Adipose tissue (tissue), 3 donors: ENCODE data around the gene MATN1. TPM values are rescaled to one million over a fixed set of nuclear protein-coding genes. Genes with fewer than 3 reads are reported as not detected.

Experiments used
- H3K27ac ChIP-seq: one replicate; pipeline ENCODE4 v1.5.1; 2013; ENCODE audit warnings: low read depth, low read length
- WGBS, 3 donors: extraction: QIAGEN DNeasy Blood & Tissue Kit; methylation state at CpG; one replicate each; pipeline ENCODE4 v1.1.7; 2013; 5-methylcytosine and 5-hydroxymethylcytosine counted together
- polyA plus RNA-seq, 3 donors: library from polyadenylated mRNA; stranded (reverse); fragments of 200-250 nt; gene quantifications; one replicate each; pipeline ENCODE4 v1.2.3, GENCODE V29; 2013
- donor health status: healthy with polysubstance abuse.
- donor health status: Bipolar disorder and iron deficiency.
- donor health status: healthy.

Gene MATN1
- polyA plus RNA-seq, 3 donors = 0.09 to 0.21 TPM; not detected in 1

GRCh38 chr1:30679201-30679975 is 44.0 kb downstream of the MATN1 start:
- no peak overlapping the region for H3K27ac ChIP-seq
- 84 to 96% (median 89%) methylated on average over 2 of the region's 2 CpGs for WGBS, 3 donors

DNA sequence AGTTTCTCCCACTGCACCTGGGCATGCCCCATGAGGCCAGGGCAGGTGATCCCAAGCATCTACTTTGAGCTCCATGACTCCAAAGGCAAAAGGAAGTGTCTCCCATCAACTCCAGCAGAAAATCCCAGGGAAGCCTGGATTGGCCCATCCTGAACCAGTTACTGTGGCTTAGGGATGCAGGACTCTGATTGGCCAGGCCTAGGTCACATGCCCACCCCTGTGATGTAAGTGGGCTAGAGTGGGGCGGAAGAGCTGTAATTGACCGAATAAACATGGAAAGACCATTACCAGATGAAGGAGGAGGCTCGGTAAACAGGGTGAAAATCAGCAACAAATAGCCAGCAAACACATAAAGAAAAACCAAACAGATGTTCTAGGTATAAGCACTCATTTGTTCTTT is 45.2 kb downstream of the MATN1 start:
- WGBS, 3 donors = 47 to 73% (median 59%) methylated on average over 3 of the region's 3 CpGs
- no peak overlapping the region for H3K27ac ChIP-seq

DNA sequence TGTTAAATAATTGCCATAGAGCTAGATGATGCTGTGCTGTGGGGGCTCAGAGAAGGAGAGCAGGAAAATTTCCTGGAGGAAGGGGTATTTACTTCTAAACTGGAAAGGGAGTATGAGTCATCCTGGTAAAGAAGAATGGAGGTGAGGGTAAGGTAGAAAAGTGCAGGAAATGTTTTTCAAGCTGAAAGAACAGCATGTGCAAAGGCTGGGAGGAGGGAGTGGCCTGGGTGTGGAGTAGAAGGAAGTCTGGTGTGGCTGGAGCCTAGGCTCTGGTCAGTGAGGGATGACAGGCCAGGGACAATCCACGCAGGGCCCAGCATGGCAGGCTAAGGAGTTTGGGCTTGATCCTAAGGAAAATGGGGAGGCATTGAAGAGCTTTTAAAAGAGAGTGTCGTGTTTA is 45.9 kb downstream of the MATN1 start:
- no peak overlapping the region for H3K27ac ChIP-seq
- 78 to 86% (median 78%) methylated on average over 2 of the region's 2 CpGs for WGBS, 3 donors

GRCh38 chr1:30675761-30676160 is 47.6 kb downstream of the MATN1 start:
- 54 to 64% (median 61%) methylated on average over 2 of the region's 2 CpGs for WGBS, 3 donors
- no peak overlapping the region for H3K27ac ChIP-seq

DNA sequence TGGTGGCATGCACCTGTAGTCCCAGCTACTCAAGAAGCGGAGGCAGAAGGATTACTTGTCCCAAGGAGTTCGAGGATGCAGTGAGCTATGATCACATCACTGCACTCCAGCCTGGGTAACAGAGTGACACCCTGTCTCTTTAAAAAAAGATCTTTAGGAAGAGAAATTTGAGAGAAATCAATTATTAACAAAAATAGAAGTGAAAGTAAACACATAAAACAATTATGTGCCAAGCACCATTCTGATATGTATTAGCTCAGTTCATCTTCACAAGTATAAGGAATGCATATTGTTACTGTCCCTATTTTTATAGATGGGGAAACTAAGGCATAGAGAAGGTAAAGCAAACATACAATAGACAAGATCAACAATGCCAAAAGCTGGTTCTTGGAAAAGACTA is 48.1 kb downstream of the MATN1 start:
- WGBS, 3 donors = 92 to 98% (median 93%) methylated on average over 2 of the region's 2 CpGs
- H3K27ac ChIP-seq = no peak overlapping the region

DNA sequence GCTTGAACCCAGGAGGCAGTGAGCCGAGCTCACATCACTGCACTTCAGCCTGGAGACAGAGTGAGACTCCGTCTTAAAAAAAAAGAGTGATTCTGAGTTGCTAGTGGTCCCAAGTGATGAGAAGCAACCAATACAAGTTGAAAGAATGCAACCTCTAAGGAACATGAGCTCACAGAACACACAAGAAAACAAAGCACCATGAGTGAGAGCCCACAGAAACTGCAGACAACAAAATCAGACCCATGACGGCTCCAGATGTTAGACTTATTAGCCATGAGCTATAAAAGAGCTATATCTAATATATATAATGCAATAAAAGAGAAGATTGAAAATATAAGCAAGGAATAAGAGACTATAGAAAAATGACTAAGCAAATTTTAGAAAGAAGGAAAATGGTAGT is 50.0 kb downstream of the MATN1 start:
- WGBS, 3 donors = 55 to 93% (median 83%) methylated on average over 3 of the region's 3 CpGs
- H3K27ac ChIP-seq = no peak overlapping the region

DNA sequence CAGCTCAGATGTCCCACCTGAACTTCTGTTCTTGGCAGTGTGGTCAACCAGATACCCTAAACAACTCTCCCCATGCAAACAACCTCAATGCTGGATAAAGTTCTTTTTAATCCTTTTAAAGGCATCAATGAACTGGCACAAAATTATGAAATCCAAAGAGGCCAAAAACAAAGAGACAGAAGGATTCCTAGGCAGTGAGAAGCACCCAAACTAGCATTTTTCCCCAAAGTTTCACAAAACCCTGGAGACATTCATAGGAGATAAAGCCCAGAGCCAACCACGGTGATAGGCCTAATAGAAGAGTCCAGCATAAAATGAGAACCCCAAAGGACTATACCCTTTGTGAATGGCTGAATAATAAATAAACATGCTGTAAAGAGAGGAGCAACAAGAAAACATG is 50.7 kb downstream of the MATN1 start:
- H3K27ac ChIP-seq = no peak overlapping the region
- 84 to 90% (median 88%) methylated on average over 1 of the region's 1 CpG for WGBS, 3 donors

DNA sequence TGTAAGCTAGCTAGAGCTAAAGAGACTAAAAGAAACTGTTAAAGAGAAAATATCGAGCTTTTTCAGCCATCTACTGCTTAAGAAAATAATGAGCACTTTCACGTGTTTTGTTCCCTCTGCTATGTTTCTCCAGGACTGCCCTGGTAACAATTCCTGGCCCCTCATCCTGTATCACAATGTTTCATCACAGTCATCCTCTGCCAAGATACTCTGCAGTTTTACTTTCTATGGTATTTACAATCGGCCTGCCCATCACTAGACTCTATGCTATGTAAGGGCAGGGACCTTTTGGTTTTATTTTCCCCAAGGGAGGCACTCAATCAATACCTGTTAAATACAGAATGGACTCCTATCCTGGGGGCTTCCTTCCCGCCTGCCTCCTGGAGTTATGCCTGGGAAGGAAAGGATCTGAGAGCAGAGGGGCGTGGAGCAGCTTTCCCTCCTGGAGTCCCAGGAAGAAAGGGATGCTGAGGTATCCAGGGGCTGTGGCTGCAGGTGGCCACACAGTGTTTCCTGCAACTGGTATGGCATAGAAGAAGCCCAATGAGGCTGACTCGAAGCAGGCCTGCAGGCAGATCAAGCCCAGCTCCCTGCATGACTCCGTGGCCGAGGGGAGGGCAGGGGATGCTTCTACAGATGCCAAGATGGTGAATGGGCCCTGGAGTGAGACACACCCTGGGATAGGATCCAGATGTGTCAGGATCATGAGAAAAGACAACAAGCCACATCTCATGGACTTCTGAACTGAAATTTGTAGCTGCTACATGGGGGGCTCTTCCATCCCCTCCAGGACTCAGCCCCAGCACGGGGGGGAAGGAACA is 52.9 kb downstream of the MATN1 start:
- 59 to 70% (median 63%) methylated on average over 8 to 9 of the region's 9 CpGs for WGBS, 3 donors
- no peak overlapping the region for H3K27ac ChIP-seq

DNA sequence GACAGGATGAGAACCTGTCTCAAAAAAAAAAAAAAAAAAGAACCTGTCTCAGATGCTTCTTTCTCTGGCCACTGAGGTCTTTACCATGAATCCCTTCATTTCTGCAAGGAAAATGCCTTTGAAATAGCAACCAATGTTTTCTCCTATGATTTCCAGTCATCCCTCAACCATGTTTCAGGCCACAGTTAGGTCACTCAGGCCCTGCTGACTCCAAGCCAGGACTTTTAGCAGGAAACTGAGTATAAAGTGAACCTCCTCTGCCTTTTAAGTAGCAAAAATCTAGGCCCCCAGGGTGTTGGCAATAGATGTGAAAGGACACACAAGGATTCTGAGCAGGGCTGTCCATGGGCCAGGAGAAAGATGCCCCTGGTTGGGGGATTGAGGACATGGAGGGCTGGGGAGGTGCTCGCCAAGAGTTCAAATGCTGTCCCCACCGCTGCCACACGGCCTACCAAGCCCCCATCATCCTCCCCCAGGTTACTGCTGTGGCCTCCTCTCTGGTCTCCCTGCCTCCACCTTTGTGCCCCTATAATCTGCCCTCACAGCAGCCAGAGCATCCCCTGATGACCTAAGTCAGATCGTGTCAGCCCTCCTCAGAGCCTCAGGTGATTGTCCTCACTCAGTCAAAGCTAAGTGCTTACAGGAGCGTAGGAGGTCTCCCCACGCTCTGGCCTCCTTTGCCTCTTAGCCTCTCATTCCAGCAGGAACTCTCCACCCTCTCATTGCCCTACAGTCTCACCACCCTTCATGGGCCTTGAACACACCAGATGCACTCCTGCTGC is 54.6 kb downstream of the MATN1 start:
- WGBS, 3 donors = 94 to 96% (median 95%) methylated on average over 6 of the region's 6 CpGs

GRCh38 chr1:30668024-30668423 is 55.4 kb downstream of the MATN1 start:
- WGBS, 3 donors = 53 to 76% (median 56%) methylated on average over 7 of the region's 7 CpGs
- H3K27ac ChIP-seq = no peak overlapping the region

More for the DNA sequence above, 54.6 kb downstream of the MATN1 start:
- H3K27ac ChIP-seq = no peak overlapping the region

DNA sequence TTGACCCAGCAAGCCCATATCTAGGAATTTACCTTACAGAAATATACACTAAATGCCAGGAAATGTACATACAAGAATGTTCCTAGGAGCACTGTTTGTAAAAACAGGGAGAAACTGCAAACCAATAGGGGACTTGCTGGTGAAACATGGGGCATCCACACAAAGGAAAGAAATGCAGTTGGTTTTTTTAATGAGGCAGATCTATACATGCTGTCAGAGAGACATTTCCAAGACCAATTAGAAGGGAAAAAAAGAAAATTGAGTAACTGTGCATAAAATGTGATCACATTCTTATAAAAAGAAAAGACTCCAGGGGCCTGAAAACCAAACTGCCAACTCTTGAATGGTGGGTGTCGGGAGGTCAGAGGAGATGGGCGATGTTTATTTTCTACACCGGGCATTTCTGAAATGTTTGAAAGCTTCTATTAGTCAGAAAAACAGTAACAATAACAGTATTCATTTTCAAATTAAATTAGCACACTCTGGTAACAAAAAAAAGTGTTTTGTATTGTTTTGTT is 56.6 kb downstream of the MATN1 start:
- WGBS, 3 donors = 79 to 84% (median 82%) methylated on average over 3 of the region's 3 CpGs
- H3K27ac ChIP-seq = no peak overlapping the region

GRCh38 chr1:30665216-30666010 is 58.0 kb downstream of the MATN1 start:
- H3K27ac ChIP-seq = no peak overlapping the region
- 83 to 92% (median 83%) methylated on average over 7 of the region's 7 CpGs for WGBS, 3 donors

DNA sequence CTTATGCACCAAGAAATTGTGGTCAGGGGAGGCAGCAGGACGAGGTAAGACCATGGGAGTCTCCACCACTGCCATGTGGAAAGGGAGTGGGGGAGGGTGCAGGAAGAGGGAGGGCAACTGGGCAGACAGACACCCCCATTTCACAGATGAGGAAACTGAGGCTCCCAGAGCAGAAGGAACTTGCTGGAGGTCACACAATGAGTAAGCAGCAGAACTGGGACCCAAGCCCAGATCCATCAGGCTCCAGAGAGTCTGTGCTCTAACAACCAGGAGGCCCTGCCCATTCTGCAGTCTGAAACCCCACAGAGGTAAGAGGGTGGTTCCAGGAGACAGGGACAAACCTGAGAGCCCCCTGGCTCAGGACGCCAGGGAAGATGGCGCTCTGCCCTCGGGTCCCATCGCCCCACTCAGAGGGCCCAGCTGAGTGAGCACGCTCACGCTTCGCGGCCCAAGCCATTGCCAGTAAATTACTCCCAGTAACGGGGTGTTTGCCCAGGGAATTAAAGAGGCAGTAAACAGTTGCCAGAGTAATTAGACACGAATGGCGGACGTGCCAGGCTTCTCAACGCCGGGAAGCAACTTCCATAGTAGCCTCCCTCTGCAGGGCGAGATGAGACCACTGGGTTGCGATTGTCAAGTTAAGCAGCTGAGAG is 59.2 kb downstream of the MATN1 start:
- no peak overlapping the region for H3K27ac ChIP-seq
- WGBS, 3 donors = 72 to 84% (median 78%) methylated on average over 17 of the region's 17 CpGs

GRCh38 chr1:30663596-30664091 is 59.7 kb downstream of the MATN1 start:
- WGBS, 3 donors = 48 to 65% (median 53%) methylated on average over 13 of the region's 13 CpGs

GRCh38 chr1:30662291-30662840 is 61.0 kb downstream of the MATN1 start:
- H3K27ac ChIP-seq = no peak overlapping the region
- 74 to 84% (median 74%) methylated on average over 9 of the region's 9 CpGs for WGBS, 3 donors

More at GRCh38 chr1:30663596-30664091, 59.7 kb downstream of the MATN1 start:
- H3K27ac ChIP-seq = no peak overlapping the region

- WGBS, 3 donors = 89 to 93% (median 91%) methylated on average over 10 of the region's 10 CpGs
- H3K27ac ChIP-seq = no peak overlapping the region
Observed at GRCh38 chr1:30661311-30661710, 62.1 kb downstream of the MATN1 start.
